ENCODE measurements around the gene NEB.

DNA sequence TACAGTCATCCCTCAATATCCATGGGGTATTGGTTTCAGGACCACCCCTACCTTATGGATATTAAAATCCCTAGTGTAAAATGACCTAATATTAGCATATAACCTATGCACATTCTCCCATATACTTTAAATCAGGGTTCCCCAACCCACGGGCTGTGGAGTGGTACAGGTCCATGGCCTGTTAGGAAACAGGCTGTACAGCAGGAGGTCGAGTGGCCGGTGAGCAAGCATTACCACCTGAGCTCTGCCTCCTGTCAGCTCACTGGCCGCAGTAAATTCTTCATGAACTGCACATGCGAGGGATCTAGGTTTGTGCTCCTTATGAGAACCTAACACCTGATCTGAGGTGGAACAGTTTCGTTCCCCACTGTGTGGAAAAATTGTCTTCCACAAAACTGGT lies 250.7 kb downstream of the NEB start:
- TF ChIP-seq CEBPB (IDR thresholded peaks at IDR 0.05) (no peak), CREB1 (IDR thresholded peaks at IDR 0.05; ENCODE audit: low read depth) (no peak), NFIC (IDR thresholded peaks at IDR 0.05) (no peak), TAF1 (IDR thresholded peaks at IDR 0.05; ENCODE audit: low read depth) (no peak), MAX (IDR thresholded peaks at IDR 0.05) (no peak), RAD21 (IDR thresholded peaks at IDR 0.05; ENCODE audit: low read depth) (no peak), REST (IDR thresholded peaks at IDR 0.05; ENCODE audit: low read depth) (no peak), EP300 (IDR thresholded peaks at IDR 0.05; ENCODE audit: borderline replicate concordance) (no peak), FOXM1 (IDR thresholded peaks at IDR 0.05; ENCODE audit: borderline replicate concordance, low read depth) (no peak), TCF12 (IDR thresholded peaks at IDR 0.05; ENCODE audit: low read depth) (no peak), EGR1 (IDR thresholded peaks at IDR 0.05) (no peak), ZBTB7A (IDR thresholded peaks at IDR 0.05; ENCODE audit: low read depth) (no peak)

Data from Ishikawa (cell line).